NCI-H774 (cell line): ENCODE measurements around the gene ACOT7.

Experiments used
- DNase-seq: peaks from one replicate; lab custom pipeline; 2025; lab: John Stamatoyannopoulos, UW

The ACOT7 gene

GRCh38 chr1:6285336-6285735 is 108.2 kb downstream of the ACOT7 start:
- DNase-seq, result no peak

DNA sequence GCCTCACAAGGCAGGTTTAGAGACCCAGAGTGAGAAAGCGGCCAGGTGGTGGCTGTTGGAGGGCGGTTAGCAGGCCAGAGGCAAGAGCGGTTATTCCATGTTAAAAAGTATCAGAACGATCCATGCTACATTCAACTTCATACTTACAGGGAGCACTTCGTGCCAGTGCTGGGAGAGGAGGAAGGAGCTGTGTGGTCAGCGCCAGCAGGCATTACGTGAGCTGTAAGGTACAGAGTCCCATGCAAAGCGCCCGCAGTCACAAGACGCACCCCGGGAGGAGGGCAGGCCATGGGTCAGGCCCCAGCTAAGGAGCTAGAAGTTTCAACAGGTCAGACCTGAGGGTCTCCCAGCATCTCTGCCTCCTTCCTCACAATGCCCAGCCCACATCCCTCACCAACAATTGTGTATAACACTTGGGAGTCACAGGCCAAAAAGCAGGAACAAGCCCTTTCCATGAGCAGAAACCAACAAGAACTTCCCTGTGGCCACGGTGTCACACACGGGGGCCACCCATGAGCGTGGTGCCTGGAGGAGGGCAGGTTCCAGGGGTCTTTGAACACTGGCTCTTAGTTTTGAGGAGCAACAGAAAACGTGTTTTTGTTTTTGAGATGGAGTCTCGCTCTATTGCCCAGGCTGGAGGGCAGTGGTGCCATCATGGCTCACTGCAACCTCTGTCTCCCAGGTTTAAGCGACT is 110.8 kb downstream of the ACOT7 start:
- DNase-seq, result no peak

DNA sequence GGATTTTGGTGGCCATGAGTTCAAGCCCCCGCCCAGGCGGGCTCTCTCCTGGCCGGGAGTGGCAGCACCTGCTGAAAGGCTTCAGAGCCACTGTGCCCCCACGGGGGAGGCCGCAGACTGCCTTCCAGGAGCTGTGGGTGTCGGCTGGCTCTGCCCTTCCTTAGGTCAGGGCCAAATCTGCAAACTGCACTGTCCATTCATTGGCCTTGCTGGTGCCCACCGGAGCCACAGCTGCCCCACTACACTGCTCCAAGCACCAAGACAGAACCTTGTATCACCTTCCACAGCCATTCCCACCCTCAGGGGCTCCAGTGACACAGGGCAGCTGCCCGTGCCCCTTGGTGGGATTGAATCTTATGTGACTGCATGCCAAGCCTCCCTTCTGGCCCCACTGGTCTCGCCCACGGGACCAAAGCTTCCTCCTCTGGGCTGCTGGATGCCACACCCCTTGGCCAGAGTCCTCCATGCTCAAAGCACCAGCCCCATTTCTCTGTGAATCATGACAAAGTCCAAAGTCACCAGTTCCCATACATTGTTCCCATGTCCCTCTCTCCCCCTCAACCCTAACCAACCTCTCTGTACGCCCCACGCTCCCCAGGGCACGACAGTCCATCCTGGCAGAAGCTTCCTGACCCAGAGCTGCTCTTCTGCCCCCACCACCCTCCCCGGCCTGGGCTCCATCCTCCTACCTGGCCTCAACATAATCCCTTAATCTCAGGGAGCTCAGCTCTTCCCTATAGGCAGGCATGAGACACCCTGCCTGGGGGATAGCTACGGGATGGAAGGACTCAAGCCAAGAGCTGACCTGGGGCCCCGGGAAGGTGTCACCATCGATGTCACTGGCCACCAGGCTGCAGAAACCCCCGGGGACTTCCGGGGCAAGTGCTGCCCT is 111.8 kb downstream of the ACOT7 start:
- DNase-seq, result no peak

DNA sequence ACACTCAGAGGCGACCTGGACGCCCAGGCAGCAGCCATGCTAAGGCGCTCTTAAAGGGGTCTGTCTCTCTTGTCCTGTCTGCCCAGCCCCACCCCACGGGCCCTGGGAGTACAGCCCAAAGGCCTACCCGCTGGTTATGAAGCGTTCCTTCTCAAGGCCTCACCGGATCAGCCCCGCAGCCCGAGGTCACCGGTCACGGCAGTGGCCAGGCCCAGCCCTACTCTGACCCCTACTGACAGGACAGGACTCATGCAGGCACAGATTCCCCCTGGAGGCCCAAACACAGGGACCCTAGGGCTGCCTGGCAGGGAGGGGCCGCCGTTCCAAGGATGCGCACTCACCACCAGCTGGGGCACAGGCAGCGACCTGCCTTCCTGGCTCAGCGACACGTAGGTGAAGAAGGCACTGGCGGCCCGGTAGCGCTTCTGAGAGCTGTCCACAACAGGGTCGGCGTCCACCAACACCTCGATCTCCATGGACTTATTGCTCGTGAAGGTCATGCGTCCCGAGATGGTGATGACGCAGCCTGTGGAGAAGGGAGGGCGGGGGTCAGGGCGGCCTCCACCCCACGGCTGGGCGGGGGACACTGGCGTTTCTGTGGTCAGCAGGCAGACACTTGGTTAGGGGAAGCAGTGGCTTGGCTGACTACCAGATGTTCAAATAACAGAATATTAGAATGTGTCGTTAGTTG is 112.7 kb downstream of the ACOT7 start:
- DNase-seq, result no peak

- no peak for DNase-seq
These were observed 113.8 kb downstream of the ACOT7 start for GRCh38 chr1:6279613-6280383.

DNA sequence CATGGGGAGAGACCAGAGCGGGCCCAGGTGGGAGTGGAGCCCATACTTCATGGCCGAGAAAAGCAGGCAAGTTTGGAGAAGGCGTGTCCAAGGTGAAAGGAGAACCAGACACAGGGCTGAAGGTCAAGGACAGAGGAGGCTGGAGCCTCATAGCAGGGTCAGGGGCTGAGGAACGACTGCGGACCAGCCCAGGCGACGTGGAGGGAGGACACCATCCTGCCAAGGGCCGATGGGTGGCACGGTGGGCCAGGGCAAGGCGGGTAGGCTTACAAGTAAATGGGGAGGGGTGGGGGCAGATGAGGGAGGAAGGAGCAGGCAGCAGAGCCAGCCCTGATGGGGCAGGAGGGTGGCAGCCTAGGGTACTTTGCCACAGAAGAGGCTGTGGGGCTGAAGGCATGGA is 114.5 kb downstream of the ACOT7 start:
- no peak for DNase-seq

DNA sequence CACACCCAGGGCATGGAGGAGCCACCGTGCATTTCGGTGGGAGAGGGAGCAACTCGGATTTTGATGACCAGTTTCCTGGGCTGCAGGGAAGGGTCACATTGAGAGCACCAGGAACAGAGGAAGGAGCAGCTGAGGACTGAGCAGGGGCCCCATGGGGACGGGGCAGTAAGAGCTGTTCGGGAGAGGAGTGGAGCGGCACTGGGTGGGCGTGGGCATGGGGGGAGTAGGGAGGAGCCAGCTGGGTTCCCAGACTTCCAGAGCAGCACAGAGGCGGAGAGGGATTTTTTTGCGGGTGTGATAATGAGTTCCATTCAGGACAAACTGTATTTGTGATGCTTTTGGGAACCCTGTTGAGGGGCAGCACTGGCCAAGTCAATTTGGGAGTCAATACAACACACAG is 115.3 kb downstream of the ACOT7 start:
- DNase-seq, result no peak

- no peak for DNase-seq
These were observed 116.6 kb downstream of the ACOT7 start for GRCh38 chr1:6276811-6277555.

- no peak for DNase-seq
These were observed 117.5 kb downstream of the ACOT7 start for GRCh38 chr1:6275826-6276782.

DNA sequence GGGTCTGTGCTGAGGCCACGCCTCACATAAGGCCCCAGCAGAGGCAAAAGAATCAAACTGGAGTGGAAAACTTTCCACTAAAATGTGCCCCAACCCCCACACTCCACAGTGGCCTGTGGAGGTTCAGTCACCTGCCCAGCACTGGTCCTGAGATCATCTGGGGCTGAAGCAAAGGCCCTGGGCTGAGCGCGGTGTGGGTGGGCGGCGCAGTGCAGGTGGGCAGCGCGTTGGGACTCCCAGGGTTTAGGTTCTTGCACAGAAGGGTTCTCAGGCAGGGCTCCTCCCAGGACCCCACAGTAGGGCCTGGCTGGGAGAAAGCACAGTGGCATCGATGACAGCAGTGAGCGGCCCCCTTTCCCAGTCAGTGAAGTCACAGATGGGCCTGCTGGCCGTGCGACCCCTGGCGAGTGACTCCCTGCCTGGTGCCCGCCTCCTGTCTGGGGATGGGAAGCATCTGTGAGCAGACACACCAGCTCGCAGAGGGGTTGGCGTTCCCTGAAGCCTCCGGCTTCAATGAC is 118.9 kb downstream of the ACOT7 start:
- DNase-seq, result no peak

DNA sequence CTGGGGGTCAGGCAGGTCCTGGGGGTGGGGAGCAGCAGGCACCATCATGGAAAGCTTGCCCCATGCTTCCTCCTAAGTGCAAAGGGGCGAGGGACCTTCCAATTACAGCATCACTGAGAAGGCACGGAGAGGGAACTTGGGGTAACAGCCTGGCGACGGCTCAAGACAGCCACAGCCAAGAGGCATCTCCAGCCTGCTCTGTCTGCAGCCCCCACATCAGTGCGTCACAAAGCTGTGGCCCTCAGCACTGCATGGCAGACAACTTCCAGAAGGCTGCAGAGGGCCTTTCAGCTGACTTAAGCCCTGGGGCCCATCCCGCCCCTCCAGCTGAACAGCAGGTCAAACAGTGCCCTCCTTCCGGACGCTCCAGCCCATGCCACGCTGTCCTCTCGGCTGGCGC is 119.5 kb downstream of the ACOT7 start:
- no peak for DNase-seq

GRCh38 chr1:6273380-6273891 is 120.1 kb downstream of the ACOT7 start:
- DNase-seq, result no peak

DNA sequence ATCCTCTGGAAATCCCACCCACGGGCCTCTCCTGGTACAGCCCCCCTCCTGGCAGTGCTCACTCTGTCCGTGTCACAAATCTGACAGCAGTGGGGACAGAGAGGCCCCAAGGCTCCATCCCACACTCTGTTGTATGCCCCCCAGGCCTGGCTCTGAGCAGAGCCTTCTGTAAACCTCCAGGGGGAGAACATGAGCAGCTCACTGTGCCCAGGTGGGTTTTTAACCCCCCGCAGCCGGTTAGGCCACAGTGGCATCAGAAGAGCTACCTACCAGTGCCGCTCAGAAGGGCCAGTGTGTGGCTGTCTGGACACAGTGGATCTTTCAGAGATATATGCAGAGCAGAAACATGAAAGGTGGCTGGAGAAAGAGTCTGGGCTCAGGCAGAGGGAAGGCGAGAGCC is 120.7 kb downstream of the ACOT7 start:
- no peak for DNase-seq

- DNase-seq, result no peak
These were observed 121.1 kb downstream of the ACOT7 start for GRCh38 chr1:6272452-6272851.

DNA sequence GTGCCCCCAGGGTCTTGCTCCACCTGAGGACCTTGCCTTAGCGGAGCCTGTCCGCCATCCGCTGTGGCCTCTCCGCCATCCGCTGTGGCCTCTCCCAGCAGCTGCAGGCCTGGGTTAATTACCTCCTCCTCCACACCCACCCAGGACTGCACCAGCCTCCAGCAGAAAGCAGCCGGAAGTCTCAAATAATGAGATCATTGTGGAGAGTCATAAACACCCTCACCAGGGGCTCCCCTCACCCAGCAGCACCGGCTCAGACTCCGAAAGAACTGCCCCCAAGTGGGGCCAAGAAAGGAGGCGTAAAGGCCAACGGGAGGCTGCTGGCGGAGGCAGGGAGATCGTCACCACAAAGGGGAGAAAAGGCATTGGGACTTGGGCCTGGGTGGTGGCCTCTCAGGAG is 122.0 kb downstream of the ACOT7 start:
- no peak for DNase-seq

GRCh38 chr1:6271006-6271405 is 122.6 kb downstream of the ACOT7 start:
- no peak for DNase-seq

- DNase-seq, result no peak
These were observed 123.2 kb downstream of the ACOT7 start for GRCh38 chr1:6270401-6270800.

DNA sequence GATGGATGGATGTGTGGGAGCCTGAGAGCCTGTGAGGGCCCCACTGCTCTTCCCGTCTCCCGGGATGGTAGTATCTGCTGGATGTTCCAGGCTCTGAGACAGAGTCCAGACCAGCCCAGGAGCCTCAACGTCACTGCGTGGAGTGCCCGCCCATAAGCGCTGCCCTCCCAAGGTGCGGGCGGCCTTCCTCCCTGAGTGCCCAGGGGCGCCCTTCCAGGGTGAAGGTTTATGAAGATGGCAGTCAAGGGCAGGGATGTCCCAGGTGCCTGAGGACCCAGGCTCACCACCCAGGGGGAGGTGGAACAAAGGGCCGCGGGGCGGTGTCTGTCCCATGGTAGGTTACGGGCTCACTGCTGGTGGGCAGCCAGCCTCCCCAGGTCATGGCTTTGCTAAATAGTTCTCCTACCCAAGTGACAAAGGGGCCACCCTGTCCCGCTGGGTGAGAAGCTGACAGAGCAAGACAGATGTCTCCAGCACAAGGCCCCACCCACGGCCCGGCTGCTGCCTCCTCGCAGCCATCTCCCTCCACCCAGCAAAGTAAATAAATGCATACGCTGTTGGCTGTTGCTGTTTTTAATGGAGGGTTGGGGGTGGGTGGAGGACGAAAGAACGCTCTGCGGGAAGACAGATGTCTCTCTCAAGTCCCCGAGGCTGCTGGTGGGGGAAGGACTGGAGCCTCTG is 123.7 kb downstream of the ACOT7 start:
- DNase-seq, result no peak

DNA sequence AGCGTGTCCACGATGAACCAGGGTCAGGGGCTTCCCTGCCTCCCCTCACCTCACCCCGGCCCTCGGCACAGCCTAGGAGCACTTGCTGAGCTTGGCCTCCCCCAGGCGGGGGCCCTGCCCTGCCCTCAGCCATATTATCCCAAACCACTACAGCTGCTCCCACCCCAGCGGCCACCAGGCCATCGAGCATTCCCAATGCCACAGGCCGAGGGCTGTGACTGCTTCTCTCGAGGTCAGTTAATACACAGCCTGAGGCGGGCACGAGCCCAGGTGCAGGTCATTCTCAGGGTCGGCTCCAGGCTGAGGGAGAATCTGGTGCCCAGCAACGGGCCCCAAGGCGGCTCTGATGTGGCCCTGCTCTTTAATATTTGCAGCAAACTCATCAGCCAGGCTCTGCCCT is 124.3 kb downstream of the ACOT7 start:
- no peak for DNase-seq
